HepG2 (cell line): ENCODE data around the gene CA11. TPM values are rescaled to one million over a fixed set of nuclear protein-coding genes. Genes with fewer than 3 reads are reported as not detected.
A peak's percentile ranks its signal among the peaks of the same experiment; 100 is the strongest.

Source experiments
- HES4 ChIP-seq: sonication (generic); formaldehyde crosslinking; IDR thresholded peaks from 2 replicates; pipeline ENCODE4 v1.9.0; 2021; ENCODE audit warnings: mild to moderate bottlenecking, missing genetic modification reagents, borderline replicate concordance
- HNF1A ChIP-seq, 2 experiments: sonication (generic) in 1 of 2; formaldehyde crosslinking in 1 of 2; IDR thresholded peaks; 2 replicates each; pipeline versions ENCODE4 v1.4.0 to v1.6.1; 2016 to 2020; ENCODE audit warnings: borderline replicate concordance in 1 of 2, low read depth in 1 of 2, mild to moderate bottlenecking in 1 of 2, missing genetic modification reagents in 1 of 2
- KAT8 ChIP-seq: IDR thresholded peaks from 2 replicates; pipeline ENCODE4 v1.6.1; 2016; ENCODE audit warnings: missing genetic modification reagents, missing compliant biosample characterization
- NCOA2 ChIP-seq: sonication (generic); formaldehyde crosslinking; IDR thresholded peaks from 2 replicates; pipeline ENCODE4 v1.8.0; 2022; ENCODE audit warnings: inconsistent platforms
- NFKBIZ ChIP-seq: IDR thresholded peaks from 2 replicates; pipeline ENCODE4 v1.6.1; 2018; ENCODE audit warnings: missing genetic modification reagents, missing compliant biosample characterization
- SP1 ChIP-seq, 2 experiments: fragments of 450-650 bp in 1 of 2; sonication (generic) in 1 of 2; formaldehyde crosslinking in 1 of 2; IDR thresholded peaks; 2 replicates each; pipeline versions ENCODE4 v1.4.0 to v1.6.1; 2016 to 2020; ENCODE audit warnings: missing genetic modification reagents in 1 of 2
- SP5 ChIP-seq: IDR thresholded peaks from 2 replicates; pipeline ENCODE4 v1.6.1; 2016; ENCODE audit warnings: low read depth, borderline replicate concordance
- YEATS2 ChIP-seq: sonication (generic); formaldehyde crosslinking; IDR thresholded peaks from 2 replicates; pipeline ENCODE4 v1.4.0; 2020; ENCODE audit warnings: missing genetic modification reagents, borderline replicate concordance
- ZBTB7A ChIP-seq: sonication (generic); formaldehyde crosslinking; IDR thresholded peaks from 2 replicates; pipeline ENCODE4 v1.8.0; 2022; ENCODE audit warnings: mild to moderate bottlenecking, missing genetic modification reagents
- ZFX ChIP-seq: sonication (generic); formaldehyde crosslinking; IDR thresholded peaks from 2 replicates; pipeline ENCODE4 v1.4.0; 2020; ENCODE audit warnings: mild to moderate bottlenecking, low read depth, missing genetic modification reagents, moderate library complexity
- ZNF160 ChIP-seq: sonication (generic); formaldehyde crosslinking; IDR thresholded peaks from 2 replicates; pipeline ENCODE4 v1.8.0; 2022; ENCODE audit warnings: mild to moderate bottlenecking, inconsistent platforms, missing genetic modification reagents
- ZNF556 ChIP-seq: sonication (generic); formaldehyde crosslinking; IDR thresholded peaks from 2 replicates; pipeline ENCODE4 v1.4.0; 2020; ENCODE audit warnings: mild to moderate bottlenecking, missing genetic modification reagents, borderline replicate concordance
- ZSCAN12 ChIP-seq: sonication (generic); formaldehyde crosslinking; IDR thresholded peaks from 2 replicates; pipeline ENCODE4 v1.9.0; 2021; ENCODE audit warnings: mild to moderate bottlenecking, missing genetic modification reagents
- polyA plus RNA-seq, 8 experiments: library from polyadenylated mRNA; depleted of rRNA in 3 of 8; stranded (reverse) in 7 of 8; unstranded in 1 of 8; fragments of >200 nt; fragmentation: Illumina TruSeq in 4 of 8; extraction: Trizol in 4 of 8; gene quantifications; 2 replicates each; pipeline versions ENCODE4 v1.2.1 to v1.2.3, GENCODE V29; 2011 to 2016; ENCODE audit warnings: low read depth in 4 of 8, missing spikeins in 1 of 8, mixed read lengths in 1 of 8; ENCODE audit not compliant: insufficient read depth in 1 of 8
- total RNA-seq, 5 experiments: library from RNA; depleted of rRNA; stranded (reverse); fragments of >200 nt; fragmentation: Illumina TruSeq; extraction: Trizol; gene quantifications; 2 replicates each; pipeline ENCODE4 v1.2.3, GENCODE V29; 2016; ENCODE audit warnings: low read depth in 1 of 5
- TF ChIP-seq, protein P1 (sequence below): sonication (generic); formaldehyde crosslinking; IDR thresholded peaks from 2 replicates; pipeline ENCODE4 v1.4.0; 2020; ENCODE audit warnings: missing genetic modification reagents
- TF ChIP-seq, protein P2 (sequence below): sonication (generic); formaldehyde crosslinking; IDR thresholded peaks from 2 replicates; pipeline ENCODE4 v1.4.0; 2020; ENCODE audit warnings: missing genetic modification reagents
- TF ChIP-seq, protein P3 (sequence below): sonication (generic); formaldehyde crosslinking; IDR thresholded peaks from 2 replicates; pipeline ENCODE4 v1.4.0; 2020; ENCODE audit warnings: missing genetic modification reagents, low read depth, mild to moderate bottlenecking, borderline replicate concordance
- TF ChIP-seq, protein P4 (sequence below): IDR thresholded peaks from 2 replicates; pipeline ENCODE4 v1.6.1; 2018; ENCODE audit warnings: missing genetic modification reagents, mild to moderate bottlenecking, missing compliant biosample characterization

CA11 gene
- total and polyA plus RNA-seq, 2 of the 13 experiments (the other 11 are each of a cell fraction or from before 2014, with no cell fraction given), result 0.41 to 0.58 TPM

- TF ChIP-seq, protein P1, sequence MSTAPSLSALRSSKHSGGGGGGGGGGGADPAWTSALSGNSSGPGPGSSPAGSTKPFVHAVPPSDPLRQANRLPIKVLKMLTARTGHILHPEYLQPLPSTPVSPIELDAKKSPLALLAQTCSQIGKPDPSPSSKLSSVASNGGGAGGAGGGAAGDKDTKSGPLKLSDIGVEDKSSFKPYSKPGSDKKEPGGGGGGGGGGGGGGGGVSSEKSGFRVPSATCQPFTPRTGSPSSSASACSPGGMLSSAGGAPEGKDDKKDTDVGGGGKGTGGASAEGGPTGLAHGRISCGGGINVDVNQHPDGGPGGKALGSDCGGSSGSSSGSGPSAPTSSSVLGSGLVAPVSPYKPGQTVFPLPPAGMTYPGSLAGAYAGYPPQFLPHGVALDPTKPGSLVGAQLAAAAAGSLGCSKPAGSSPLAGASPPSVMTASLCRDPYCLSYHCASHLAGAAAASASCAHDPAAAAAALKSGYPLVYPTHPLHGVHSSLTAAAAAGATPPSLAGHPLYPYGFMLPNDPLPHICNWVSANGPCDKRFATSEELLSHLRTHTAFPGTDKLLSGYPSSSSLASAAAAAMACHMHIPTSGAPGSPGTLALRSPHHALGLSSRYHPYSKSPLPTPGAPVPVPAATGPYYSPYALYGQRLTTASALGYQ (CRISPR knock-in tag), result peak; percentile 67; the same call in 1 of the 2 replicates
- TF ChIP-seq ZFX (CRISPR knock-in tag) (peak; percentile 79), HNF1A (IDR thresholded peaks at IDR 0.05; ENCODE audit: low read depth) (no peak), HNF1A (CRISPR knock-in tag; IDR thresholded peaks at IDR 0.05; ENCODE audit: borderline replicate concordance) (peak; percentile 59; the same call in 1 of the 2 replicates), SP5 (CRISPR knock-in tag) (peak; percentile 90; the same call in 1 of the 2 replicates), ZNF556 (CRISPR knock-in tag) (peak; percentile 68), ZSCAN12 (CRISPR knock-in tag) (no peak), KAT8 (CRISPR knock-in tag) (peak; percentile 78), HES4 (CRISPR knock-in tag) (peak; percentile 67; the same call in 1 of the 2 replicates), NCOA2 (peak; percentile 65), NFKBIZ (CRISPR knock-in tag) (no peak), SP1 (IDR thresholded peaks at IDR 0.05) (no peak), SP1 (CRISPR knock-in tag; IDR thresholded peaks at IDR 0.05) (peak; percentile 49), ZBTB7A (CRISPR knock-in tag) (no peak; the same call in 1 of the 2 replicates), ZNF160 (CRISPR knock-in tag) (peak; percentile 48; the same call in 1 of the 2 replicates), YEATS2 (CRISPR knock-in tag) (peak; percentile 48; the same call in 1 of the 2 replicates)
- TF ChIP-seq, protein P2, sequence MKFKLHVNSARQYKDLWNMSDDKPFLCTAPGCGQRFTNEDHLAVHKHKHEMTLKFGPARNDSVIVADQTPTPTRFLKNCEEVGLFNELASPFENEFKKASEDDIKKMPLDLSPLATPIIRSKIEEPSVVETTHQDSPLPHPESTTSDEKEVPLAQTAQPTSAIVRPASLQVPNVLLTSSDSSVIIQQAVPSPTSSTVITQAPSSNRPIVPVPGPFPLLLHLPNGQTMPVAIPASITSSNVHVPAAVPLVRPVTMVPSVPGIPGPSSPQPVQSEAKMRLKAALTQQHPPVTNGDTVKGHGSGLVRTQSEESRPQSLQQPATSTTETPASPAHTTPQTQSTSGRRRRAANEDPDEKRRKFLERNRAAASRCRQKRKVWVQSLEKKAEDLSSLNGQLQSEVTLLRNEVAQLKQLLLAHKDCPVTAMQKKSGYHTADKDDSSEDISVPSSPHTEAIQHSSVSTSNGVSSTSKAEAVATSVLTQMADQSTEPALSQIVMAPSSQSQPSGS, result peak; percentile 28; the same call in 1 of the 2 replicates
- TF ChIP-seq, protein P3, sequence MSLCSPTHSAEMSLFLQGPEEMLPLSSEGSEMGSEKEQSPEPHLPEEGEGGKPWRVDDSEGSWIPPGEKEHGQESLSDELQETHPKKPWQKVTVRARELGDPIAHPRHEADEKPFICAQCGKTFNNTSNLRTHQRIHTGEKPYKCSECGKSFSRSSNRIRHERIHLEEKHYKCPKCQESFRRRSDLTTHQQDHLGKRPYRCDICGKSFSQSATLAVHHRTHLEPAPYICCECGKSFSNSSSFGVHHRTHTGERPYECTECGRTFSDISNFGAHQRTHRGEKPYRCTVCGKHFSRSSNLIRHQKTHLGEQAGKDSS, result peak; percentile 57; the same call in 1 of the 2 replicates
- TF ChIP-seq, protein P4, sequence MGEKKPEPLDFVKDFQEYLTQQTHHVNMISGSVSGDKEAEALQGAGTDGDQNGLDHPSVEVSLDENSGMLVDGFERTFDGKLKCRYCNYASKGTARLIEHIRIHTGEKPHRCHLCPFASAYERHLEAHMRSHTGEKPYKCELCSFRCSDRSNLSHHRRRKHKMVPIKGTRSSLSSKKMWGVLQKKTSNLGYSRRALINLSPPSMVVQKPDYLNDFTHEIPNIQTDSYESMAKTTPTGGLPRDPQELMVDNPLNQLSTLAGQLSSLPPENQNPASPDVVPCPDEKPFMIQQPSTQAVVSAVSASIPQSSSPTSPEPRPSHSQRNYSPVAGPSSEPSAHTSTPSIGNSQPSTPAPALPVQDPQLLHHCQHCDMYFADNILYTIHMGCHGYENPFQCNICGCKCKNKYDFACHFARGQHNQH (CRISPR knock-in tag), result peak; percentile 45
Observed at GRCh38 chr19:48634424-48635262, 11.3 kb downstream of the CA11 start (continued).
